GM23338 (cell line): ENCODE measurements around the gene TBATA. TPM values are rescaled to one million over a fixed set of nuclear protein-coding genes. Genes with fewer than 3 reads are reported as not detected.

Experiments
- ATAC-seq: fragments of 200-7000 bp; cut with Tn5 transposase; 3 replicates; pipeline ENCODE4 v1.9.1; 2020
- DNase-seq: peaks from one replicate; pipeline ENCODE4 v3.0.0-alpha.2; 2015; ENCODE audit warnings: low spot score
- H2AFZ ChIP-seq: fragments of 200-600 bp; sonication (generic); 2 replicates; pipeline ENCODE4 v1.8.0; 2016; ENCODE audit warnings: antibody characterized with exemption, mild to moderate bottlenecking, moderate library complexity
- H3F3A ChIP-seq: fragments of 200-600 bp; sonication (generic); replicated peaks from 2 replicates; pipeline ENCODE4 v1.8.0; 2017; ENCODE audit warnings: antibody characterized with exemption, mixed run types, low read depth
- H3K27ac ChIP-seq: fragments of 200-600 bp; sonication (generic); 2 replicates; pipeline ENCODE4 v1.6.1; 2016; ENCODE audit warnings: low read depth
- H3K27me3 ChIP-seq: fragments of 200-600 bp; sonication (generic); 2 replicates; pipeline ENCODE4 v1.8.0; 2016; ENCODE audit warnings: mild to moderate bottlenecking, mixed run types, moderate library complexity; ENCODE audit not compliant: insufficient read depth
- H3K36me3 ChIP-seq: fragments of 200-600 bp; sonication (generic); 2 replicates; pipeline ENCODE4 v1.8.0; 2016; ENCODE audit warnings: mild to moderate bottlenecking; ENCODE audit not compliant: insufficient read depth
- H3K4me1 ChIP-seq: fragments of 200-600 bp; sonication (generic); 2 replicates; pipeline ENCODE4 v1.8.0; 2016; ENCODE audit warnings: mild to moderate bottlenecking, moderate library complexity; ENCODE audit not compliant: insufficient read depth
- H3K4me2 ChIP-seq: fragments of 200-600 bp; sonication (generic); 2 replicates; pipeline ENCODE4 v1.7.1; 2017; ENCODE audit warnings: mixed run types
- H3K4me3 ChIP-seq: fragments of 200-600 bp; sonication (generic); 2 replicates; pipeline ENCODE4 v1.6.1; 2016; ENCODE audit warnings: mixed run types
- H3K79me2 ChIP-seq: fragments of 200-600 bp; sonication (generic); replicated peaks from 2 replicates; pipeline ENCODE4 v1.8.0; 2017; ENCODE audit warnings: mild to moderate bottlenecking; ENCODE audit not compliant: insufficient read depth
- H3K9me2 ChIP-seq: fragments of 200-600 bp; sonication (generic); 2 replicates; pipeline ENCODE4 v1.8.0; 2017; ENCODE audit not compliant: insufficient read depth
- H4K20me1 ChIP-seq: fragments of 200-600 bp; sonication (generic); replicated peaks from 2 replicates; pipeline ENCODE4 v1.8.0; 2017; ENCODE audit warnings: mild to moderate bottlenecking; ENCODE audit not compliant: insufficient read depth
- H3K27ac Mint-ChIP-seq: 2 replicates; pipeline ENCODE4 v1.8.0; 2020; ENCODE audit warnings: inconsistent platforms, mild to moderate bottlenecking, moderate library complexity, mixed read lengths
- H3K27me3 Mint-ChIP-seq: 3 replicates; pipeline ENCODE4 v1.8.0; 2022; ENCODE audit warnings: low read depth, mild to moderate bottlenecking, moderate library complexity, mixed read lengths, inconsistent platforms; ENCODE audit not compliant: insufficient read depth, poor library complexity
- H3K36me3 Mint-ChIP-seq: 3 replicates; pipeline ENCODE4 v1.8.0; 2021; ENCODE audit warnings: low read depth, mild to moderate bottlenecking, inconsistent platforms, moderate library complexity, mixed read lengths
- H3K4me1 Mint-ChIP-seq: 3 replicates; pipeline ENCODE4 v1.8.0; 2020; ENCODE audit warnings: mild to moderate bottlenecking, inconsistent platforms, mixed read lengths
- H3K4me3 Mint-ChIP-seq: 3 replicates; pipeline ENCODE4 v1.8.0; 2021; ENCODE audit warnings: moderate library complexity, mild to moderate bottlenecking, inconsistent platforms, mixed read lengths
- H3K9me3 Mint-ChIP-seq: 3 replicates; pipeline ENCODE4 v1.8.0; 2020; ENCODE audit warnings: moderate library complexity, mild to moderate bottlenecking, inconsistent platforms, mixed read lengths
- CREB1 ChIP-seq: fragments of 250-450 bp; sonication (Bioruptor Pico); IDR thresholded peaks from 2 replicates; pipeline ENCODE4 v1.5.0; 2020; ENCODE audit warnings: low read depth, mild to moderate bottlenecking, moderate library complexity
- CTCF ChIP-seq, 2 experiments: fragments of 200-600 bp in 1 of 2; sonication (generic) in 1 of 2; conservative IDR thresholded peaks; 2 replicates each; pipeline versions ENCODE4 v1.5.1 to v1.6.1; 2016 to 2017; ENCODE audit warnings: antibody characterized with exemption in 2 of 2, low read depth in 2 of 2, mild to moderate bottlenecking in 2 of 2, moderate library complexity in 1 of 2
- ETS1 ChIP-seq: IDR thresholded peaks from 2 replicates; pipeline ENCODE4 v1.6.1; 2016; ENCODE audit warnings: antibody characterized with exemption
- EZH2phosphoT487 ChIP-seq: fragments of 200-600 bp; sonication (generic); IDR thresholded peaks from one replicate; pipeline ENCODE4 v1.8.1; 2018; ENCODE audit warnings: antibody characterized with exemption; ENCODE audit not compliant: unreplicated experiment
- JUNB ChIP-seq: IDR thresholded peaks from one replicate; pipeline ENCODE4 v1.6.1; 2016; ENCODE audit warnings: antibody characterized with exemption; ENCODE audit not compliant: unreplicated experiment
- NANOG ChIP-seq: IDR thresholded peaks from 2 replicates; pipeline ENCODE4 v1.6.1; 2016; ENCODE audit warnings: antibody characterized with exemption, borderline replicate concordance
- POLR2AphosphoS5 ChIP-seq: IDR thresholded peaks from 2 replicates; pipeline ENCODE4 v1.6.1; 2016; ENCODE audit warnings: antibody characterized with exemption, low read depth
- REST ChIP-seq: IDR thresholded peaks from one replicate; pipeline ENCODE4 v1.6.1; 2018; ENCODE audit warnings: antibody characterized with exemption; ENCODE audit not compliant: unreplicated experiment
- STAT1 ChIP-seq: IDR thresholded peaks from one replicate; pipeline ENCODE4 v1.6.1; 2016; ENCODE audit warnings: antibody characterized with exemption; ENCODE audit not compliant: unreplicated experiment
- ZNF114 ChIP-seq: fragments of 250-450 bp; sonication (Bioruptor Pico); IDR thresholded peaks from 2 replicates; pipeline ENCODE4 v1.5.0; 2020; ENCODE audit warnings: mild to moderate bottlenecking, moderate library complexity
- ZNF331 ChIP-seq: fragments of 250-450 bp; sonication (Bioruptor Pico); IDR thresholded peaks from 2 replicates; pipeline ENCODE4 v1.5.0; 2020; ENCODE audit warnings: low read depth, mild to moderate bottlenecking, moderate library complexity
- polyA plus RNA-seq: library from polyadenylated mRNA; unstranded; fragments of >200 nt; fragmentation: Nextera tagmentation; extraction: Ambion mirVana; gene quantifications from 2 replicates; pipeline ENCODE4 v1.2.1, GENCODE V29; 2016
- total RNA-seq: library from RNA; depleted of rRNA; stranded (reverse); fragments of >200 nt; shearing (Covaris generic); gene quantifications from 2 replicates; pipeline ENCODE4 v1.2.3, GENCODE V29; 2014

Gene TBATA
- total and polyA plus RNA-seq, 2 experiments from 2014 or later, result not detected

- Histone ChIP-seq H3F3A (no peaks in the 10 kb centered on the region), H3K36me3 (no peaks in the 10 kb centered on the region), H3K27ac (no peak overlapping the region), H4K20me1 (no peaks in the 10 kb centered on the region), H3K4me2 (no peak overlapping the region), H3K27me3 (no peaks in the 10 kb centered on the region), H2AFZ (no peak overlapping the region), H3K9me2 (no peaks in the 10 kb centered on the region), H3K4me3 (no peak overlapping the region), H3K4me1 (no peaks in the 10 kb centered on the region), H3K79me2 (no peaks in the 10 kb centered on the region)
- no peaks in the 10 kb centered on the region for H3K9me3 Mint-ChIP-seq
- no peak overlapping the region for H3K4me3 Mint-ChIP-seq
- DNase-seq (no peak), ATAC-seq (no peak)
- H3K27me3 Mint-ChIP-seq, result peaks cover 4% of the 10 kb centered on the region
- H3K4me1 Mint-ChIP-seq, result peaks cover 4% of the 10 kb centered on the region
- TF ChIP-seq ZNF331 (CRISPR knock-in tag) (no peak), ZNF114 (CRISPR knock-in tag) (no peak), STAT1 (no peak), CTCF (conservative IDR thresholded peaks at IDR 0.05; ENCODE audit: low read depth in 2 of 2) (no peak), ETS1 (no peak), CREB1 (no peak), EZH2phosphoT487 (no peak), NANOG (no peak), POLR2AphosphoS5 (no peak), REST (no peak), JUNB (no peak)
- H3K36me3 Mint-ChIP-seq, result no peaks in the 10 kb centered on the region; the same call in 2 of the 3 replicates
- H3K27ac Mint-ChIP-seq, result no peak overlapping the region
Measured at GRCh38 chr10:70748305-70748704, 36.9 kb downstream of the TBATA start.
